Endothelial cell of umbilical vein (primary cell): Measurements from ENCODE around the gene SETD2. TPM values are rescaled to one million over a fixed set of nuclear protein-coding genes. Genes with fewer than 3 reads are reported as not detected.

Experiments used
- BruUV-seq: library from RNA; stranded (reverse); fragments of 400-500 nt; replicated peaks from 2 replicates; lab custom pipeline; 2021; lab: Mats Ljungman, UMichigan
- CTCF ChIA-PET: fragments of 300-600, 350-600 bp; sonication (Branson Sonifier 250); formaldehyde crosslinking; loops from one replicate; lab custom pipeline; 2021; ENCODE audit warnings: antibody characterized with exemption, inconsistent platforms; lab: Charles Lee
- POLR2A ChIA-PET: fragments of 300-600, 350-600 bp; sonication (Branson Sonifier 250); formaldehyde crosslinking; loops from one replicate; lab custom pipeline; 2021; ENCODE audit warnings: antibody characterized with exemption, inconsistent platforms; lab: Charles Lee
- DNase-seq: peaks from one replicate; pipeline ENCODE4 v3.0.0-alpha.2; 2011; ENCODE audit warnings: low read depth, low spot score
- FAIRE-seq: peaks from 2 replicates; lab custom pipeline; 2011; peaks lifted over from hg19 to GRCh38; lab: Jason Lieb, UNC
- H2AFZ ChIP-seq: 2 replicates; pipeline ENCODE4 v1.6.0; 2012; ENCODE audit warnings: low read depth, low read length, control low read depth, inconsistent platforms
- H3K27ac ChIP-seq: 2 replicates; pipeline ENCODE4 v1.5.1; 2011; ENCODE audit warnings: low read depth, mild to moderate bottlenecking, control low read depth, low read length, moderate library complexity; ENCODE audit not compliant: insufficient read depth
- H3K27me3 ChIP-seq, 2 experiments: 2 replicates each; pipeline versions ENCODE4 v1.6.0 to v1.6.1; 2011; ENCODE audit warnings: low read length in 2 of 2, mixed read lengths in 1 of 2; ENCODE audit not compliant: control insufficient read depth in 2 of 2, insufficient read depth in 2 of 2
- H3K36me3 ChIP-seq, 2 experiments: 2 replicates in 1 of 2; 3 replicates in 1 of 2; pipeline ENCODE4 v1.5.1; 2011; ENCODE audit warnings: low read length in 2 of 2, mild to moderate bottlenecking in 1 of 2, moderate library complexity in 1 of 2; ENCODE audit not compliant: control insufficient read depth in 2 of 2, insufficient read depth in 2 of 2; ENCODE audit errors: extremely low read depth in 1 of 2
- H3K4me1 ChIP-seq: 3 replicates; pipeline ENCODE4 v1.5.1; 2011; ENCODE audit warnings: mild to moderate bottlenecking, low read length; ENCODE audit not compliant: control insufficient read depth, insufficient read depth; ENCODE audit errors: extremely low read depth
- H3K4me2 ChIP-seq: 2 replicates; pipeline ENCODE4 v1.6.1; 2011; ENCODE audit warnings: low read length, control low read depth, mixed read lengths; ENCODE audit not compliant: insufficient read depth
- H3K4me3 ChIP-seq, 3 experiments: fragments of 200-600 bp in 1 of 3; sonication (generic), shearing (Covaris generic) in 1 of 3; replicated peaks in 1 of 3; 2 replicates each; pipeline ENCODE4 v1.5.1; 2011 to 2016; ENCODE audit warnings: control low read depth in 3 of 3, low read length in 3 of 3, mild to moderate bottlenecking in 2 of 3, inconsistent platforms in 1 of 3, low read depth in 1 of 3, moderate library complexity in 1 of 3; ENCODE audit not compliant: insufficient read depth in 1 of 3
- H3K79me2 ChIP-seq: 2 replicates; pipeline ENCODE4 v1.6.0; 2012; ENCODE audit warnings: low read length, inconsistent platforms; ENCODE audit not compliant: control insufficient read depth, insufficient read depth
- H3K9ac ChIP-seq: replicated peaks from 2 replicates; pipeline ENCODE3; 2011; ENCODE audit warnings: low read length, control low read depth; ENCODE audit not compliant: insufficient read depth; ENCODE audit errors: extremely low read depth
- H3K9me1 ChIP-seq: replicated peaks from 3 replicates; pipeline ENCODE4 v1.6.0; 2011; ENCODE audit warnings: mild to moderate bottlenecking, low read length; ENCODE audit not compliant: control insufficient read depth, insufficient read depth; ENCODE audit errors: extremely low read depth
- H3K9me3 ChIP-seq: replicated peaks from 2 replicates; pipeline ENCODE4 v1.5.1; 2012; ENCODE audit warnings: low read length, inconsistent platforms; ENCODE audit not compliant: control insufficient read depth, insufficient read depth
- H4K20me1 ChIP-seq: replicated peaks from 2 replicates; pipeline ENCODE3; 2011; ENCODE audit warnings: mild to moderate bottlenecking, low read length; ENCODE audit not compliant: control insufficient read depth, insufficient read depth; ENCODE audit errors: extremely low read depth
- EZH2 ChIP-seq: IDR thresholded peaks from 2 replicates; pipeline ENCODE4 v1.6.1; 2012; ENCODE audit warnings: borderline replicate concordance, low read depth, mild to moderate bottlenecking, moderate library complexity, low read length, inconsistent platforms; ENCODE audit not compliant: severe bottlenecking
- FOS ChIP-seq: IDR thresholded peaks from 2 replicates; pipeline ENCODE4 v1.6.1; 2011; ENCODE audit warnings: mild to moderate bottlenecking, low read length, moderate library complexity, borderline replicate concordance; ENCODE audit not compliant: insufficient read depth
- GATA2 ChIP-seq: IDR thresholded peaks from 2 replicates; pipeline ENCODE4 v1.7.0; 2011; ENCODE audit warnings: low read depth, mild to moderate bottlenecking, moderate library complexity, mixed read lengths, low read length; ENCODE audit not compliant: insufficient read length, insufficient read depth
- JUN ChIP-seq: IDR thresholded peaks from 2 replicates; pipeline ENCODE4 v1.6.1; 2011; ENCODE audit warnings: borderline replicate concordance, low read depth; ENCODE audit not compliant: insufficient read length, insufficient read depth
- MYC ChIP-seq: IDR thresholded peaks from one replicate; pipeline ENCODE4 v1.6.1; 2011; ENCODE audit warnings: mild to moderate bottlenecking, low read depth, low read length
- POLR2A ChIP-seq: IDR thresholded peaks from 2 replicates; pipeline ENCODE4 v1.6.1; 2012; ENCODE audit warnings: low read depth, mild to moderate bottlenecking, control low read depth, low read length
- POLR2AphosphoS5 ChIP-seq: IDR thresholded peaks from 2 replicates; pipeline ENCODE4 v1.6.1; 2012; ENCODE audit warnings: low read depth, mild to moderate bottlenecking, control low read depth, low read length, moderate library complexity; ENCODE audit not compliant: insufficient read depth
- dilution Hi-C: fragments of 300-500 bp; cut with MboI; formaldehyde crosslinking; loops from one replicate; pipeline ENCODE4 v1.15.0; 2019; ENCODE audit warnings: low sequenced_read_pairs; ENCODE audit not compliant: extremely low pct_ligation_motif_present
- intact Hi-C: fragments of 100-400 bp; cut with micrococcal nuclease; formaldehyde crosslinking; loops from one replicate; pipeline ENCODE4 v1.10.0; 2022
- polyA plus RNA-seq, 4 experiments: library from polyadenylated mRNA; depleted of rRNA in 3 of 4; stranded (reverse) in 3 of 4; unstranded in 1 of 4; fragments of >200 nt; gene quantifications; 2 replicates each; pipeline versions ENCODE4 v1.2.1 to v1.2.3, GENCODE V29; 2011 to 2012; ENCODE audit warnings: missing spikeins in 1 of 4
- total RNA-seq: library from RNA; stranded (reverse); gene quantifications from 2 replicates; pipeline ENCODE4 v1.2.3, GENCODE V29; 2021
- TF ChIP-seq, protein P1 (sequence below), 2 donors: IDR thresholded peaks; 1 replicate in 1 of 2; 2 replicates in 1 of 2; pipeline ENCODE4 v1.5.1; 2011; ENCODE audit warnings: low read length in 2 of 2, mild to moderate bottlenecking in 2 of 2, moderate library complexity in 2 of 2, control low read depth in 1 of 2, inconsistent platforms in 1 of 2, low read depth in 1 of 2; ENCODE audit not compliant: insufficient read depth in 1 of 2; ENCODE audit errors: extremely low read depth in 1 of 2
- TF ChIP-seq, protein P2 (sequence below): IDR thresholded peaks from 2 replicates; pipeline ENCODE4 v1.6.1; 2011; ENCODE audit not compliant: insufficient read depth, insufficient read length

SETD2 gene
- total and polyA plus RNA-seq, 2 donors (not counting 3 experiments of a cell fraction or from before 2014, with no cell fraction given), result 13.7 to 41.4 TPM

DNA sequence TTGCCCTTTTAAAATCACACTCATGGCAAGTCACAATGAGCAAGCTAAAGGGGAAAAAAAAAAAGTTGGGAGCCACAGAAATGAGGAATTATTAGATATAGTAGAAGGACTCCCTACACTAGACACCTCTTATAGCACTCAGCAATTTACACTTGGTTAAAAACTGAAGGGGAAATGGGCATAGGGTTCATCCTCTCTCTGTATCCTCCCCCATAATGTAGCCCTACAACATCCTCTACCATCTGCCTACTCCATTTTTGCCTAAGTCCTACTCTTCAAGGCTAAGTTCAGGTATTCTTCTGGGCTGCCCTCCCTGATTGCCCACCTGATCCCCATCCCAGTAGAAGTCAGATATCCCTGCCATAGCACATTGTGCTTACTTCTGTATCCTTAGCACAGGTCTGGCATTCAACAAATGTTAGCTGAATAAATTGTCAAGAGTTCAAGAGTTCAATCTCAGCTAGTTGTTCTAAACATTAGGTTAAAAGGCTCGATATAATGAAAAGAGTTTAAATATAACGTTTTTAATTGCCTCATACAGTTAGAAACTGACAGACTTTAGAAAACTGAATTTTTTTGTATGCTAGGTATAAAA is 14.5 kb downstream of the SETD2 start:
- TF ChIP-seq MYC, result no peak
- TF ChIP-seq EZH2, result no peak
- TF ChIP-seq GATA2, result no peak
- H3K36me3 ChIP-seq, result no peaks in the 10 kb centered on the region
- H3K9me3 ChIP-seq, result no peaks in the 10 kb centered on the region
- H2AFZ ChIP-seq, result no peak overlapping the region
- peaks cover 4% of the 10 kb centered on the region for H3K4me1 ChIP-seq
- no TSS peak for BruUV-seq
- ChIA-PET POLR2A (no interaction called here), CTCF (interaction anchor here (1.2 to 1.9 kb wide), 2 partner anchors 10 to 14 kb away, joined by 3 to 4 read pairs; no protein-coding TSS in a partner anchor)
- H3K9ac ChIP-seq, result no peak overlapping the region
- no peak overlapping the region for H3K4me3 ChIP-seq
- DNase-seq (no peak), FAIRE-seq (no peak)
- dilution Hi-C loops (no loop called here), intact Hi-C loops (no loop called here)
- H3K27me3 ChIP-seq, result no peaks in the 10 kb centered on the region
- H3K27ac ChIP-seq, result no peak overlapping the region
- H3K9me1 ChIP-seq, result no peaks in the 10 kb centered on the region
- H3K4me2 ChIP-seq, result no peak overlapping the region
- peaks cover 95% of the 10 kb centered on the region for H3K79me2 ChIP-seq
- peaks cover 19% of the 10 kb centered on the region for H4K20me1 ChIP-seq

DNA sequence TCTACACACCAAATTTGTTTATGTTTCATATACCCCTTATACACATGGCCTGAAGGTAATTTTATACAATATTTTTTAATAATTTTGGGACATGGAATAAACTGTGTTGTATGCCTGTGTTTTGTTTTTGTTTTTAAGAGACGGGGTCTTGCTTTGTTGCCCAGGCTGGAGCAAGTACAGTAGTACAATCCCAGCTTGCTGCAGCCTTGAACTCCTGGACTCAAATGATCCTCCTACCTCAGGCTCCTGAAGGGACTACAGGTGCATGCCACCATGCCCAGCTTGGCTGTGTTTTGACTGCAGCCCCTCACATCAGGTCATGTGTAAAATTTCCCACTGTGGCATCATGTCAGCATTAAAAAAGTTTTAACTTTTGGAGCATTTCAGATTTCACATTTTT is 18.6 kb downstream of the SETD2 start:
- no TSS peak for BruUV-seq
- intact Hi-C loops, result no loop called here
- POLR2A ChIA-PET, result no interaction called here

More for the DNA sequence above, 18.6 kb downstream of the SETD2 start:
- no peaks in the 10 kb centered on the region for H3K27me3 ChIP-seq
- DNase-seq (no peak), FAIRE-seq (no peak)
- no peaks in the 10 kb centered on the region for H3K9me1 ChIP-seq
- no peak overlapping the region for H3K9ac ChIP-seq
- no peaks in the 10 kb centered on the region for H3K4me1 ChIP-seq
- peaks cover 11% of the 10 kb centered on the region for H4K20me1 ChIP-seq
- H3K27ac ChIP-seq, result no peak overlapping the region
- H3K79me2 ChIP-seq, result peaks cover 86% of the 10 kb centered on the region
- H3K4me2 ChIP-seq, result no peak overlapping the region
- CTCF ChIA-PET, result no interaction called here
- TF ChIP-seq MYC, result no peak
- no peak for TF ChIP-seq POLR2A
- TF ChIP-seq, protein P1, sequence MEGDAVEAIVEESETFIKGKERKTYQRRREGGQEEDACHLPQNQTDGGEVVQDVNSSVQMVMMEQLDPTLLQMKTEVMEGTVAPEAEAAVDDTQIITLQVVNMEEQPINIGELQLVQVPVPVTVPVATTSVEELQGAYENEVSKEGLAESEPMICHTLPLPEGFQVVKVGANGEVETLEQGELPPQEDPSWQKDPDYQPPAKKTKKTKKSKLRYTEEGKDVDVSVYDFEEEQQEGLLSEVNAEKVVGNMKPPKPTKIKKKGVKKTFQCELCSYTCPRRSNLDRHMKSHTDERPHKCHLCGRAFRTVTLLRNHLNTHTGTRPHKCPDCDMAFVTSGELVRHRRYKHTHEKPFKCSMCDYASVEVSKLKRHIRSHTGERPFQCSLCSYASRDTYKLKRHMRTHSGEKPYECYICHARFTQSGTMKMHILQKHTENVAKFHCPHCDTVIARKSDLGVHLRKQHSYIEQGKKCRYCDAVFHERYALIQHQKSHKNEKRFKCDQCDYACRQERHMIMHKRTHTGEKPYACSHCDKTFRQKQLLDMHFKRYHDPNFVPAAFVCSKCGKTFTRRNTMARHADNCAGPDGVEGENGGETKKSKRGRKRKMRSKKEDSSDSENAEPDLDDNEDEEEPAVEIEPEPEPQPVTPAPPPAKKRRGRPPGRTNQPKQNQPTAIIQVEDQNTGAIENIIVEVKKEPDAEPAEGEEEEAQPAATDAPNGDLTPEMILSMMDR (IDR thresholded peaks at IDR 0.05; ENCODE audit: extremely low read depth in 1 of 2, insufficient read depth in 1 of 2, low read depth in 1 of 2, low read length in 2 of 2), result no peak
- TF ChIP-seq GATA2, result no peak
- TF ChIP-seq FOS, result no peak
- no peak for TF ChIP-seq JUN
- no peak for TF ChIP-seq POLR2AphosphoS5
- TF ChIP-seq EZH2, result no peak
- TF ChIP-seq, protein P2, sequence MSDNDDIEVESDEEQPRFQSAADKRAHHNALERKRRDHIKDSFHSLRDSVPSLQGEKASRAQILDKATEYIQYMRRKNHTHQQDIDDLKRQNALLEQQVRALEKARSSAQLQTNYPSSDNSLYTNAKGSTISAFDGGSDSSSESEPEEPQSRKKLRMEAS, result no peak
- no peak overlapping the region for H3K4me3 ChIP-seq
- no peaks in the 10 kb centered on the region for H3K36me3 ChIP-seq
- no peak overlapping the region for H2AFZ ChIP-seq
- dilution Hi-C loops, result no loop called here
- no peaks in the 10 kb centered on the region for H3K9me3 ChIP-seq
